ENCODE data around the gene ZNF688.

- no peak for TF ChIP-seq CTCF (IDR thresholded peaks at IDR 0.05; ENCODE audit: insufficient read depth, low read length)
- TF ChIP-seq POLR2AphosphoS5 (IDR thresholded peaks at IDR 0.05; ENCODE audit: low read depth): no peak
- no peak for TF ChIP-seq GABPA (IDR thresholded peaks at IDR 0.05; ENCODE audit: low read depth)
- TF ChIP-seq REST (IDR thresholded peaks at IDR 0.05; ENCODE audit: insufficient replicate concordance, low read depth): no peak
Observed at GRCh38 chr16:30532285-30533145, 39.0 kb downstream of the ZNF688 start.
